Esophagus muscularis mucosa (tissue), 4 donors: ENCODE data around the gene RALA. TPM values are rescaled to one million over a fixed set of nuclear protein-coding genes. Genes with fewer than 3 reads are reported as not detected.

Experiments used
- DNase-seq: peaks from one replicate; pipeline ENCODE4 v3.0.0-alpha.2; 2017; ENCODE audit errors: extremely low spot score
- H3K27ac ChIP-seq, 4 donors: fragments of 200-600 bp; sonication (generic); replicated peaks in 1 of 4; 1 replicate in 3 of 4; 2 replicates in 1 of 4; pipeline ENCODE4 v1.5.1; 2016 to 2019; ENCODE audit warnings: mild to moderate bottlenecking in 1 of 4
- H3K27me3 ChIP-seq, 4 donors: fragments of 200-600 bp; sonication (generic); one replicate each; pipeline versions ENCODE4 v1.5.1 to v1.6.0; 2016 to 2019
- H3K36me3 ChIP-seq, 4 donors: fragments of 200-600 bp; sonication (generic); one replicate each; pipeline ENCODE4 v1.5.1; 2016 to 2019
- H3K4me1 ChIP-seq, 4 donors: fragments of 200-600 bp; sonication (generic); one replicate each; pipeline ENCODE4 v1.5.1; 2016 to 2019
- H3K4me3 ChIP-seq, 4 donors: fragments of 200-600 bp; sonication (generic); 1 replicate in 2 of 4; 2 replicates in 2 of 4; pipeline ENCODE4 v1.5.1; 2016 to 2019; ENCODE audit warnings: mild to moderate bottlenecking in 4 of 4, moderate library complexity in 1 of 4
- H3K9me3 ChIP-seq, 4 donors: fragments of 200-600 bp; sonication (generic); 1 replicate in 3 of 4; 2 replicates in 1 of 4; pipeline ENCODE4 v1.5.1; 2016 to 2019
- CTCF ChIP-seq, 3 experiments: fragments of 200-600 bp in 2 of 3; fragments of 450-650 bp in 1 of 3; sonication (generic) in 2 of 3; IDR thresholded peaks; one replicate each; pipeline ENCODE4 v1.5.1; 2017 to 2019; ENCODE audit warnings: antibody characterized with exemption in 3 of 3, mild to moderate bottlenecking in 2 of 3, moderate library complexity in 1 of 3
- EP300 ChIP-seq: sonication (generic); formaldehyde crosslinking; IDR thresholded peaks from one replicate; pipeline ENCODE4 v1.6.1; 2017; ENCODE audit warnings: antibody characterized with exemption
- POLR2A ChIP-seq: fragments of 450-650 bp; IDR thresholded peaks from one replicate; pipeline ENCODE4 v1.6.1; 2017; ENCODE audit warnings: antibody characterized with exemption, moderate library complexity, mild to moderate bottlenecking, low read depth
- POLR2AphosphoS5 ChIP-seq, 2 donors: sonication (generic); formaldehyde crosslinking; IDR thresholded peaks; one replicate each; pipeline ENCODE4 v1.6.1; 2017; ENCODE audit warnings: antibody characterized with exemption in 2 of 2
- WGBS: methylation state at CpG from one replicate; pipeline ENCODE4 v1.1.5; 2018; 5-methylcytosine and 5-hydroxymethylcytosine counted together
- intact Hi-C: fragments of 100-400 bp; cut with DNase I; formaldehyde crosslinking; loops from one replicate; pipeline ENCODE4 v1.15.1; 2023
- total RNA-seq, 4 donors: library from RNA; depleted of rRNA; stranded (reverse); fragments of >200 nt; gene quantifications; one replicate each; pipeline versions ENCODE4 v1.1.0 to v1.2.1, GENCODE V29; 2016

Gene RALA
- total RNA-seq, 4 donors from 2014 or later: 12.3 to 25.1 (median 19.6) TPM

- Histone ChIP-seq H3K36me3 (no peaks in the 10 kb centered on the region), H3K27me3 (peaks cover 0 to 23% (median 5%) of the 10 kb centered on the region in 4 donors), H3K27ac (no peak overlapping the region), H3K9me3 (no peaks in the 10 kb centered on the region), H3K4me1 (peaks cover 9 to 14% (median 12%) of the 10 kb centered on the region in 4 donors), H3K4me3 (no peak overlapping the region)
- 62% methylated on average over 2 of the region's 2 CpGs for WGBS
- TF ChIP-seq POLR2AphosphoS5 (IDR thresholded peaks at IDR 0.05) (no peak), CTCF (IDR thresholded peaks at IDR 0.05) (no peak), POLR2A (no peak), EP300 (no peak)
- intact Hi-C loops: no loop called here
- no peak for DNase-seq
These were observed 17.0 kb upstream of the RALA start for GRCh38 chr7:39606352-39606751.

- no peaks in the 10 kb centered on the region for H3K9me3 ChIP-seq
- DNase-seq: no peak
- TF ChIP-seq POLR2A (no peak), POLR2AphosphoS5 (IDR thresholded peaks at IDR 0.05) (no peak), CTCF (IDR thresholded peaks at IDR 0.05) (no peak), EP300 (no peak)
- peaks cover 0 to 26% (median 5%) of the 10 kb centered on the region in 4 donors for H3K27me3 ChIP-seq
- no peak overlapping the region for H3K27ac ChIP-seq
- WGBS: 95% methylated on average over 2 of the region's 2 CpGs
- intact Hi-C loops: no loop called here
- H3K4me3 ChIP-seq: no peak overlapping the region
- H3K4me1 ChIP-seq: peaks cover 9 to 14% (median 12%) of the 10 kb centered on the region in 4 donors
- H3K36me3 ChIP-seq: no peaks in the 10 kb centered on the region
These were observed 16.4 kb upstream of the RALA start for GRCh38 chr7:39606941-39607340.

- H3K27me3 ChIP-seq: peaks cover 0 to 32% (median 5%) of the 10 kb centered on the region in 4 donors
- H3K4me3 ChIP-seq: no peak overlapping the region
- no peaks in the 10 kb centered on the region for H3K36me3 ChIP-seq
- H3K27ac ChIP-seq: no peak overlapping the region
- intact Hi-C loops: no loop called here
- H3K4me1 ChIP-seq: peaks cover 9 to 14% (median 12%) of the 10 kb centered on the region in 4 donors
- H3K9me3 ChIP-seq: no peaks in the 10 kb centered on the region
- DNase-seq: no peak
- WGBS: 88% methylated on average over 2 of the region's 2 CpGs
- no peak for TF ChIP-seq POLR2A
- TF ChIP-seq EP300: no peak
- TF ChIP-seq POLR2AphosphoS5 (IDR thresholded peaks at IDR 0.05): no peak
- no peak for TF ChIP-seq CTCF (IDR thresholded peaks at IDR 0.05)
These were observed 15.5 kb upstream of the RALA start for GRCh38 chr7:39607865-39608264.

DNA sequence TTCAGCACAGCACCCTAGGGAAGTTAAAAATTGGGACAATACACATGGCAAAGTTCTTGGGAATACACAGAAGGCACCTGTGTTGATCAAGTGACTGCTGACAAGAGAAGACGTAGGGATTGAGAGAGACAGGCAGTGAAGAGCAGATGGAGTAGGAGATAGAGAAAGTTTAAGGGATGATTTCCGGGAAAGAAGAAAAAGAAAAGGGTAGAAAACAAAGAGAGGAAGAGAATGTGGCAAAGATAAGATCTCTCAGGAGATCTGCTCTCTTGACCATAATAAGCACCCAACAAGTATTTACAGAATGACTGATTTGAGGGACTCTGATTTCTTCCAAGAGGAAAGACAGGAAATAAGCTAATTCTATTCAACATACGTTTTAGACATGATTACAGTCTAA lies 15.1 kb upstream of the RALA start:
- DNase-seq: no peak
- Histone ChIP-seq H3K4me1 (peaks cover 9 to 14% (median 12%) of the 10 kb centered on the region in 4 donors), H3K27ac (no peak overlapping the region), H3K4me3 (no peak overlapping the region), H3K27me3 (peaks cover 0 to 36% (median 5%) of the 10 kb centered on the region in 4 donors), H3K9me3 (no peaks in the 10 kb centered on the region), H3K36me3 (no peaks in the 10 kb centered on the region)
- intact Hi-C loops: no loop called here
- WGBS: 75% methylated on average over 3 of the region's 3 CpGs
- TF ChIP-seq POLR2AphosphoS5 (IDR thresholded peaks at IDR 0.05) (no peak), POLR2A (no peak), CTCF (IDR thresholded peaks at IDR 0.05) (no peak), EP300 (no peak)
